Stimulated activated CD4-positive, alpha-beta T cell treated with anti-CD3 and anti-CD28 coated beads, TNF-alpha, amount 100 ng/mL, for 4 hours (primary cell): ENCODE measurements around the gene RAB5B.

Experiments
- DNase-seq, 3 experiments: peaks; one replicate each; pipeline ENCODE4 v3.0.0-alpha.2; 2020; ENCODE audit warnings: low read depth in 3 of 3

Gene RAB5B, protein sequence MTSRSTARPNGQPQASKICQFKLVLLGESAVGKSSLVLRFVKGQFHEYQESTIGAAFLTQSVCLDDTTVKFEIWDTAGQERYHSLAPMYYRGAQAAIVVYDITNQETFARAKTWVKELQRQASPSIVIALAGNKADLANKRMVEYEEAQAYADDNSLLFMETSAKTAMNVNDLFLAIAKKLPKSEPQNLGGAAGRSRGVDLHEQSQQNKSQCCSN

DNA sequence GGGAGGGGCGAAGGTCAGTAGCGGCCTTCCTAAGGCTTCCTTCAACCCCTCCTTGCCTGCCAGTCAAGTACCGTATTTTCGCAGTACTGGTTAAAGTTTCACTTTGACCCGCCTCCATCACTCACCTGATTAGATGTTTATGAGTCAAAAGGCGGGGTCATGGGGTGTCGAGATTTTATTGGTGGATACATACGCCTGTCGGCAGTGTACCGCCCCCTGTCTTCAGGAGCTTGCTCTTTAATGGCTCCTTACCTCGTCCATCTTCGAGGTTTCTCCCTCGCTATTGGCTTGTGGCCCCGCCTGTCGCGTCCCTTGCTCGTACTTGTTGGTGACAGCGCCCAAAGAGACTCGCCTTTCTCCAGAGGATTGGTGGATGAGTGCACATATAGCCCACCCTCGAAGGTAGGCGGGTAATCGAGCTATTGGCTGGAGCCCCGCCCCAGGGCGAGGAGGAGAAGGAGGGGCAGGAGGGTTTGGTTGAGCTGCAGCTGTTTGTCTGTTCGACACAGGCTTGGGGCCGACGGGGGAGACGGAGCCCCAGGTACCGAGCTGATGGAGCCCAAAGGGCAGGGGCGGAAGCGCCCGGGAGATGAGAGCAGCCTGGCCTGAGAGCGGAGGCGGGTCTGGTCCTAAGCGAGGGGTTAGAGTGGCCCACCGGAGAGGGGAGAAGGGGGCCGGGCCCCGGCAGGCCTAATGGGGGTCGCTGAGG lies at the start of gene RAB5B:
Gene RAB5B (plus strand): TSS at position 480 of the 709 bp plus-strand sequence. CDS start 12,883 bp downstream, outside the sequence.
- peak; percentile 86 to 96 (median 94) for DNase-seq

DNA sequence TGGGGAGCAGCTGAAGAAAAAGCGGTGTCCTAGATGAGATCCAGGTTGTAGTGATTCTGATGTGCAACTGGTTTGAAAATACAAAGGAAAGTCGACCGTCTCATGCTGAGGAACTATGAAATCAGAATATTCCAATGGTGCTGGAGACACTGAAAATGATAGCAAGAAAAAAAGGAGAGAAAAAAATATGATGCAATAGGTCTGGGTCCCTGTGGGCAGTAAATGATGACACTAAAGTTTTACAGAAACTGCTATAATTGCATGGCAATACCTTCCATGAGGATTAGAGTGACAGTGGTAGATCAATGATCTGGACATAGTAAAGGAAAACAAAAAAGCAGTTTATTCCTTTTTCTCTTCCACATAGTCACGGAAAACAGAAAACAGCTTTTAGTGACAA lies 48.5 kb upstream of the RAB5B start:
- no peak for DNase-seq

DNA sequence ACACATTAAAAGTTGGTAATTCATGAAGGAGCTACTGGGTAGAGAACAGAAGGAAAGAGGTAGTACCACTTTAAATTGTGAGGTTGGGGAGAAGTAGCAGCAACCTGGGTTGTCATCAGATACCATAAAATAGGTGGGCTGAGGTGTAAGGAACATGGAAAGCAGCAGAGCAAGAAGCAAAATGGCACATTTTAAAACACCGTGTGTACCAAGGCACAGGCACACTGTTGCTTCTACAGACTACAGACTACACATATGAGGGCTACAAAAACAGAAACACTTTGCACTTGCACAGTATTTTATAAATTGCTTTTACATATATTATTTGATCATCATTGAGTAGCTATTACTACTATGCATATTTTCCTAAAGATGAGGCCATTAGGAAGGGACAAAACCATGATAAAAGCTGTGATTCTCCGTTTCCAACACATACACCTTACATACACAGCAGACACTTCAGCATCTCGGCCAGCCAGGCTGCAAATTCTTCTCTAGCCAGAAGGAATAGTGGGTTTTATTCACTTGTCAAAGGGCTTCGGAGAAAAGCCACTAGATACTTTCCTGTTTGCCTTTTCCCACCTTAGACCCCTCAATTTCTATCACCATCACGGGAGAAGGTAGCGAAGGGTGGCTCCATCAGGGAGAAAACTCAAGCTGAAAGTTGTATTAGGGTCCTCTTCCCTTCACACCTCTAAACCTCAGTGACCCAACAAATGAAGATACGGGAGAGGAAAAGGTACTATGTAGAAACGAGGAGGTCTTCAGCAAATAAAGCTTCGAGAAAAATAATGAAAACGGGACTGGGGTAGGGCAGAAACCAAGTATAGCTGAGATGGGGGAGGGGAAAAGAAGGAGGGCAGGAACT lies 47.8 kb upstream of the RAB5B start:
- DNase-seq: no peak

DNA sequence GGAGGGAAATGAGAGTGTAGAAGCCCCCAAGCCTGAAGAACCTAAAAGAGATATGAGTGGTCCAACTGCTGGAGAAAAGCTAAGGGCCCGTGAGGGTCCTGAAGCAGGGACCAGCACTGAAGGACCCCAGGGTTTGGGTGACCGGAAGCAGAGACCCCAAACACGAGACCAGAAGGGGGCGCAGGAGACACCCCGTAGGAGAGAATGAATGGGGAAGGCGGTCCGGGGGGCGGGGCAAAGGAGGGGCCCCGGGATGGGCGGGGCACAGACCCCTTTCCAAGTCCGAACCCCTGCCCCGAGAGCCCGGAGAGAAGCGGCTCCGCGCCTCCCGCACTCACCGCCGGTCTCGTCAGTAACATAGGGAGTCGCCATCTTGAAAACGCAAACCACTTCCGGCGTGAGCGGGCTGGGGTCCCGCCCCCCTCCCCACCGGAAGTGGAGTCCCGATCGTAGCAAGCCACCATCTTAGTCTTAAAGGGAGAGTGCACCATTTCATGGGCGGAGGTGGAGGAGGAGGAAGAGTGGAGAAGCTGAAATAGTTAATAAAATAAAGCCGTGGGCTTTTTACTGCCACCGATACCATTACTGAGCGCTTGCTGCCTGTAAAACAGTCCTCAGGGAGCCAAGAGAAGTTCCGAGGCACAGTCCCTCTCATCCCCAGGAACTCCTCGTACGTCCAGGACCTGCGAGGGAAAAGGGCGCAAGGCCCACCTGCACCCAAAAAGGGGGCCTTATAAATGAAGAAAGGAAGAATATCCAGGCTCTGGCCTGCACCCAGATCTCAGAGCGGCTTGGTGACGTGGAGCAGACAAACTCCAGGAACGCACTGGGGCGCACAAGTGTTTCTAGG lies 46.9 kb upstream of the RAB5B start:
- DNase-seq: peak; percentile 80 to 83 (median 83)

DNA sequence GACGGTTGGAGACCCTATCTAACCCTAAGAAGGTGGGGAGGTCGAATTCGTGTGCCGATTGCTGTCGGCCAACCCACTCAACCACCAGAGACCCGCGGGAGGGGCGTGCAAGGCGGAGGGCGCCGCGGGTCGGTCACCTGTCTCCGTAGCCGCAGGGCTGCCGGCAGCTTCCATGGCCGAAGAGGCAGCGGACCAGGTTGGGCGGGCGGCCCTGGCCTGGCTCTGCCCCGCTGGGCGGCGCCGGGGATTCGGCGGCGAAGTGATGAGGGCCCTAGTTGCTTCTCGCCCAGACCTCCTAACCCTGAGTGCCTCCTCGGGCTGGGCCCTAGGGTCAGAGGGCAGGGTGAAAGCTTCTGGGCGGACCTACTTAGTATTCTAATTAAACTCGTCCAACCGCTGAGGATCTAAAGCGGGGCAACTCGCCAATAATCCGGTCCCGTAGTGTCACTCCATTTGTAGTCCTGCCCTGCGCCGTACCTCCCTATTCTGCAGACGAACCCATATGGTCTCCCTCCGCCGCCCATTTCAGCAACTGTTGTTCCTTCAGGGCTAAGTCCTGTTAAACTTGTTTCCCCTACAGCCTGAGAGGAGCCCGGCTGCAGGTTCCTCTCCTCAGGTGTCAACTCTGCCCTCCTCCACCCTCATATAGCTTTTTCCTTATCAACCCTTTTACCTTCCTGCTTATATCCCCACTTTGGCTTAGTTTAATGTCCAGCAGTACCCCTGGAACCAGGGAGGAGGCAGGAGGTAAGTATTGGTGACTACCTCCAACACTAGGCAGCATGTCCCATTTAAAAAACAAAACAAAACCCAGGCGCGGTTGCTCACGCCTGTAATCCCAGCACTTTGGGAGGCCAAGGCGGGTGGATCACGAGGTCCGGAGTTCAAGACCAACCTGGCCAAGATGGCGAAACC lies 46.0 kb upstream of the RAB5B start, which contains the start of gene PYM1:
Gene PYM1 (minus strand): TSS at position 307 of the 915 bp plus-strand sequence. CDS start 133 bp downstream, at position 174.
- DNase-seq: peak in 1 of 3 experiments; percentile 29

DNA sequence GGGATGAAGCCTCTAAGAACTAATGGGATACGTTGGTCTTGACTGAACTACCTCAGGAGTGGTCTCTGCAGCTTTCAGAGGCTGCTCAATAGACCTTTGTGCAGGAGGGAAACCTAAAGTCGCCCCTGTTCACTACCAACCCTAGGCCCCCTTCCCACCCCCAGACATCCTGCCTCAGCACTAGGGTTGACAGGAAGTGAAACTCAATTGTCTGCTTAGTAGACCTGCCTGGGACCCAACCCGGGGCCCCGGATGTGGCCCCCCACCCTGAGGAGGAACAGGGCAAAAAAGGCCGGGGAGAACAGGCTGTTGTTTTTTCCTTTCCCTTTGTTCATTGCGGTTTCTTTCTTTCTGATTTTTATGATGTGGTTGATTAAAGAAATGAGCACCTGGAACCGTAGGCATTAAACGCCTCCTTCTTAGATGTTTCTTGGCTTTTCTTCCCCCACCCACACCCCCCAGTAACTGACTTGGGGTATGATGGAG lies 44.5 kb upstream of the RAB5B start:
- peak in 2 of 3 experiments; percentile 73 to 79 for DNase-seq

DNA sequence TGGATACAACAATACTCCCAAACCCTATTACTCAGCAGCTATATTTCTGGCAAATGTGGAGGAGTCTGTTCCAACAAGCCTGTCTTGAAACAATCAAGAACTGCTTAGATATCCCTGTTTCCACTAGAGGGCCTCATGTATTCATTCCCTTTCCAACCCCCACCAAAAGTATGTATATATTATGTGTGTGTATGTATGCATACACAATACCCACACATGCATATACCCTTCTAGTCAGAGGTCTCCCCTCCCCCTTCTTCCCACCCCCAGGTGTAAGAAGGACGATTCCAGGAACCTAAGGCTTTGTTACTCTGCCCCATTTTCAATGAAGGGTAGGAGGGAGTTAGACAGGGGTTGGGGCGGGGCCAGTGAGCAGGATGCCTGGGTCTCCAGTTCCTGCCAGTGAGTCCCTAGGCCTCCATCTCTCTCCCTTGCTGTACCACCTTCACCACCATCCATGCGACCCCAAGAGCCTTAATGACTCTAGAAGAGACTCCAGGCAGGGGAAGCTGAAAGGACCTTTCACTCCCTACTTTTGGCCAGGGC lies 43.0 kb upstream of the RAB5B start, which contains the start of gene DGKA:
Gene DGKA (plus strand): TSS at position 392 of the 546 bp plus-strand sequence. CDS start 5,342 bp downstream, outside the sequence.
- DNase-seq: peak; percentile 51 to 64 (median 63)

DNA sequence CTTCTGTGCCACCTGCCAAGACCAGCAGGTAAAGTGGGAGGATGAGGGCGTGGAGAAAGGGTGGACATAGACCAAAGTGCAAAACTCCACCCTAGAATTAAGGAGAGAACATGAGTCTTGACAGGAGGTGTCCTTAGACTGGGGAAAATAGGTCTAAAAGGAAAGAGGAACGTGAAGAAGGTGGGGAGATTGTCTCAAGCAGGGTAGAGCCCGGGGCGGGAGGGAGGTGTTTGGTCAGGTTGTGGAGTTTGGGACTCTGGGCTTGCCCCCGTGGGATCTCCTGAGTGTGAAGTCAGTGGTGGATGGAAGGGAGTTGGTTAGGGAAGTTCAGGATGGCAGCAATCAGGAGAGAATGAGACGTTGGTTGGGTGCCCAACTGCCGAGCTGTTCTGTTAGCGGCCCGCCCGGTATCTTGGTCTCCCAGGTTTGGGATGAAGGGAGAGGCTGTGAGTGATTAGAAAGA lies 42.5 kb upstream of the RAB5B start:
- no peak for DNase-seq

DNA sequence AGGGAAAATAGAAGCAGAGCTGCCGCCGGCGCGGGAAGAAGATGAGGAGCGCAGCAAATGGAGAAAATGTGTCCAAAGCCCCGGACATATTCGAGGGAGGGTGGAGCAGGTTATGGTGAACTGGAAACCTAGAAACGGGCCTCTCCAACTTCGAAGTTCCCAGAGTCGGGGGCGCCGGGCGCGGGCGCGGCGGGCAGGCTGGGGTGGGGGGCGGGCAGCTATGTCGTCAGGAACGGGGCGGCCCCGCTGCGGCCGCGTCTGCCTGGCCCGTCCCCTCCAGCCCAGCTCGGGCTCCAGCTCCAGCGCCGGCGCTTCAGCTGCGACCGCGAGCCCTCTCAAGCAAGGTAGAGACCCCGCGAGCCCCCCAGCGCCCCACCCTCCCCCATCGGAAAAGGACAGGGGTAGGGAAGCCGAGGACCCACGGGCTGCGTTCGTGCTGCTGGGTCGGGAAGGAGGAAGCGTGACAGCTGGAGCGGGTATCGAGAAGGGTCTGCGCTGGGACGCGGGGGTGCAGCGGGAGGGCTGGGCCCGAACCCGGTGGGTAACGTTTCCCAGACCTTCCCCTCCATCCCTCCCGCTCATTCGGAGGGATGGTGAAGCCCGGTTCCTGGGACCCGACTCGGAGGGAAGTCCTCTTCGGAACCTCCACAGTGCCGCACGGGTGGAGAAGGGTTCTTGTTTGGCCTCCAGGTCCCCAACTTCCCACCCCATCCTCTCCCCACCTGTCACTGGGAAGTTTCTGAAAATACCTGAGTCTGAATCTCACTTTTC lies 41.9 kb upstream of the RAB5B start:
- DNase-seq: no peak

DNA sequence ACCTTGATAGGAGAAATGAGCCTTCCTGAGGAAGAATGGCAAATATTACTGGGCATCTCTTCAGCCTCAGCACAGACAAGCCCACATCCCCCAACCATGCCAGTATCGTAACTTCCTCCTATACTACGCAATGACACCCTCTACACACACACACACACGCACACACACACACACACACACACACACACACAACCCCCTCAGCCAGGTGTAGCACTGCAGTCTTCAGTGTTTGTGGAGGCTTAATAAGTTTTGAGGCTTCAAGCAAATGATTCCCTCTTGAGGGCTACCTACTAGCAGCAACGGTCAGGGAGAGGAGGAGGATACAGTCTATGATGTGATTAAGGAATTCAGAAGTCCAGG lies 41.3 kb upstream of the RAB5B start:
- peak in 1 of 3 experiments; percentile 41 for DNase-seq

DNA sequence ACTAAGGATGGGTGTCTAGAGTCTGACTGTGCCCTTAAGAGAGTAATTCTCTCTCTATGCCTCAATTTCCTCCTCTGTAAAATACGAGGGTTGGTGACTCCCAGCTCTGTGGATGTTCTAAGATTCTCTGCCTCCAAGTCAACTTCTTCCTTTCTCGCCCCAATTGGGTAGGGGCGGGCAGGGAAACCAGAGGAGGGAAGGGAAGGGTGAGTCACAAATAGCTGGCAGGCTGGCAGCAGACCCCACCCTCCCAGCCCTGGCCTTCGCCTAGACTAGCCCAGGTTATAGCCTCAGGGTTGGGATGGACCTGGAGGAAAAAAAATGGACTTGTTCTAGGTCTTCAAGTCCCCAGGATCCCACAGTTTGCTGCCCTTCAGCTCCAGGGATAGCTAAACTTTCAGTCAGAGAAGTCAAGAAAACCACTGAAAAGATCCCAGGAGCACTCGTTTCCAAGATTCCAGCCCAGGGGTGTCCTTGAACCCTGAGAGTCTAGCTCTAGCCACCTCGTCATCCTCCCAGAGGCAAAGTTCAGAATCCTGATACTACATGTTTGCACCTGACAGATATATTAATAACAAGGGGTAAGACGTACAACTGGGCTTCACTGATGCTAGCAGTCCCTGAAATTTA lies 40.6 kb upstream of the RAB5B start:
- no peak for DNase-seq

DNA sequence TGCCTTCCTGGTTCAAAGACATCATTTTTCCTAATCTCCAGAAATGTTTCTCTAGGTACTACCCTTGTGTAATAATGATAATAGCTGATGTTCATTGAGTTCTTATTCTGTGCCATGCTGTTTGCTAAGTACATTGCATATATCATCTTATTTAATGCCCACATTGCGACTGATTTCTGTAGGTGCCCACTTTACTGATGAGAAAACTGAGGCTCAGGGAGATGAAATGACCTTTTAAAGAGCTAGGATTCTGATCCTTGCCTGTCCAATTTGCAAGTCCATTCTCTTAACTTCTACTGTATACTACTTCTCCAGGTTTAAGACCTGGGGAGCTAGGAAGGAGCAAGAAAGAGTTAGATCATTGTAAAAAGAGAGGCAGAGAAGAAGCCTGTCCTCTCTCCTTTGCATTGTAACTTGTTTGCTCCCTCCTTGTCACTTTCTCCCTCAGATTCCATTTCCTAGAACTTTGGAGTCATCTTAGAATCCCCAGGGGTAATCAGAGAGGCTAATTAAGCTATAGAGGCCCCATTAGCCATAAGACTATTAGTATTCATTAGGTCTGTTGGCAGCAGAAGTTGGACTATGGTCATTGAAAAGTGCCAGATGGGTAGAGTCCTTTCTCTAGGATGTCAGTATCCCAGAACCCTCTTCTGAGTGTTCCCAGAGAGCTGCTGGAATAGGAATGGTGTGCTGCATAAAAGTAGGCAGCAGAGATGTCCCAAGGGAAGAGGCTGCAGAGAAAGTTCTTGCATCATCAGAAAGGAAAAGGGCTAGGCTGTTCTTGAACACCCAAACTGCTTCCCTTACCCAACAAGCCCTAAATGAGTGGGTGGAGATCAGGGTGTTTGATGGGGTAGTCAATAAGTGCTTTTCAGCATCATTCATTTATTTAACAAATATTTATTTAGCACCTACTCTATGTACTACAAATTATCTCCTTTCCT lies 39.8 kb upstream of the RAB5B start:
- DNase-seq: no peak

DNA sequence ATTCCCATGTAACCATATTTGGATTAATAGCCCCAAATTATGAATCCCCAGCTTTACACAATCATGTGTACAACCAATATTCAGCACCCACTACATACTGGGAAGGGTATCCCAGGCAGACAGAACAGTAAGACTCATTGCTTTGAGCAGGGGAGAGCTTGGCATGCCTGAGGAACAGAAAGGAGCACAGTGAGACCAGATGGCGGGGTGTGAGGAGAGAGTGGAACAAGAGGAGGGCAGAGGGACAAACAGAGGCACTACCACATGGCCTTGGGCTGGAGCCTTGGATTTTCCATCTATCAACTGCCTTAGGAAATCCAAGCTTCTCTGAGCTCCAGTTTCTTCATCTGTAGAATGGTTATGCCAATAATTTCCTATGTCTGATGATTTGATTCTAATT lies 39.1 kb upstream of the RAB5B start:
- DNase-seq: no peak

DNA sequence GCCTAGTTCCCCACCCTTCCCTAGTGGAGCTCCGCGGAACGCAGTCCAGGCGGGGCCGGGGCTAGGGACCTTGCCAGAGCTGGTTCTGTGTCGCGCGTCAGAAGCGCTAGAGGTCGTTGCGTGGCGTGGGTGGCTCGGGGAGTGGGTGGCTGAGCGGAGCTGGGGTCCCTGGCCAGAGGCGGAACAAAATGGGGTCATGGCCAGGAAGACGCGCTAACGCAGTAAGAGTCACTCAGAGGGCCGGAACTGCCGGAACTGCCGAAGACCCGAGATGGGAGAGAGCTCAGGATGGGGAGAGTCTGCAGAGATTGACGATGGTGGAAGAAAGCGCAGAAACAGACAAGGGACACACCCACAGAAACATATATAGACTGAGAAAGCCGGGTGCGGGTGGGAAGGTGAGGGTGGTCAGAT lies 38.1 kb upstream of the RAB5B start:
- DNase-seq: peak in 1 of 3 experiments; percentile 19

DNA sequence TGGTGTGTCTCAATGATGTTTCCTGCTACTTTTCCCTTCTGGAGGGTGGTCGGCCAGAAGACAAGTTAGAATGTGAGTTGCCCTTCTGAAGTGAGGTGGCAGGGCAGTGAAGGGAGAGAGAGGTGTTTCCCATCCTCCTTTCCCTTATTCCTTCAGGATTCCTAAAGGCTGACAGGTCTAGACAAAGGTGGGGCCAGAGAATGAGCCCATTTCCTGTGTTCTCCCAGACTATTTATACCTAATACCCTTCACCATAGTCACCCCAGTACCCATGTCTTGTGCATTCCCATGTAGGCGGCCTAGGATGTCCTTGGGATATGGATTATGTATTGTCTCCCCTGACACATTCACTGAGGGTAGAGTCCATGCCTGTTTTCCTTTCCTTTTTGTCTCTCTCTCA lies 35.9 kb upstream of the RAB5B start:
- no peak for DNase-seq

DNA sequence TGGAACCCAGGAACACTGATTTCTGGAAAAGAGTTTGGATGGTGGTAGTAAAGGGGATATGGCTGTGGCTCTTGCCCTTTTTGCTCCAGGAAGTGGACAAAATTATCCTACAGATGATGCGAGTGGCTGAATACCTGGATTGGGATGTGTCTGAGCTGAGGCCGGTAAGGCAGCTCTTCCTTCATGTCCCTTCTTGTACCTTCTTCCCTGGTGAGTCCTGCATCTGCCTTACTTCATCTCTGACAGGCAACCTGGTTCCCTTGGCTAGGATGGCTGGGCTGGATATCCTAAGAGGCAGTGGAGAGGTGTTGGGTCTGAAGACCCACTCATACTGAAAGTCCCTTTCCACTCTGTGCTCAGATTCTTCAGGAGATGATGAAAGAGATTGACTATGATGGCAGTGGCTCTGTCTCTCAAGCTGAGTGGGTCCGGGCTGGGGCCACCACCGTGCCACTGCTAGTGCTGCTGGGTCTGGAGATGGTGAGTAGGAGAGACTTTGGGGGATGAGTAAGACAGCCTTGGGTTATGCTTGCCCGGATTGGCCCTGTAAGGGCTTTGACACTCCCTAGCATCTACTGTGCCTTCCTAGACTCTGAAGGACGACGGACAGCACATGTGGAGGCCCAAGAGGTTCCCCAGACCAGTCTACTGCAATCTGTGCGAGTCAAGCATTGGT lies 34.9 kb upstream of the RAB5B start:
- no peak for DNase-seq
